Muscle layer of duodenum (tissue), 2 donors: ENCODE data around the gene RFTN1.

Source experiments
- H3K27ac ChIP-seq: one replicate; pipeline ENCODE4 v1.7.0; 2013; ENCODE audit warnings: mild to moderate bottlenecking, low read length
- H3K27me3 ChIP-seq: one replicate; pipeline ENCODE4 v1.7.0; 2013; ENCODE audit warnings: low read depth, mild to moderate bottlenecking, control low read depth, low read length
- H3K36me3 ChIP-seq, 2 donors: one replicate each; pipeline ENCODE4 v1.7.0; 2013; ENCODE audit warnings: low read length in 2 of 2, control low read depth in 1 of 2, mild to moderate bottlenecking in 1 of 2; ENCODE audit not compliant: insufficient read depth in 2 of 2, control insufficient read depth in 1 of 2
- H3K4me1 ChIP-seq, 2 donors: one replicate each; pipeline ENCODE4 v1.7.0; 2013; ENCODE audit warnings: low read length in 2 of 2, mild to moderate bottlenecking in 2 of 2, control low read depth in 1 of 2, moderate library complexity in 1 of 2; ENCODE audit not compliant: insufficient read depth in 2 of 2, control insufficient read depth in 1 of 2
- H3K4me3 ChIP-seq, 2 donors: one replicate each; pipeline ENCODE4 v1.7.0; 2013; ENCODE audit warnings: low read length in 2 of 2, low read depth in 1 of 2, mild to moderate bottlenecking in 1 of 2
- H3K9me3 ChIP-seq, 2 donors: one replicate each; pipeline ENCODE4 v1.7.0; 2013; ENCODE audit warnings: low read length in 2 of 2, control low read depth in 1 of 2, mild to moderate bottlenecking in 1 of 2; ENCODE audit not compliant: control insufficient read depth in 1 of 2
- donor health status: healthy.

RFTN1 gene

GRCh38 chr3:16370503-16370871, 143.0 kb downstream of the RFTN1 start:
- Histone ChIP-seq H3K36me3 (peaks cover 3 to 13% of the 10 kb centered on the region in 2 donors), H3K9me3 (no peaks in the 10 kb centered on the region), H3K27me3 (no peaks in the 10 kb centered on the region), H3K4me1 (peaks cover 0 to 38% of the 10 kb centered on the region in 2 donors), H3K4me3 (no peak overlapping the region), H3K27ac (peak overlapping the region; percentile 65)

GRCh38 chr3:16369885-16370284, 143.6 kb downstream of the RFTN1 start:
- Histone ChIP-seq H3K27me3 (no peaks in the 10 kb centered on the region), H3K36me3 (peaks cover 3 to 13% of the 10 kb centered on the region in 2 donors), H3K27ac (peak overlapping the region; percentile 65), H3K4me1 (peaks cover 0 to 38% of the 10 kb centered on the region in 2 donors), H3K4me3 (no peak overlapping the region), H3K9me3 (no peaks in the 10 kb centered on the region)

- Histone ChIP-seq H3K4me3 (no peak overlapping the region), H3K27ac (no peak overlapping the region), H3K4me1 (peaks cover 0 to 38% of the 10 kb centered on the region in 2 donors), H3K36me3 (peaks cover 3 to 13% of the 10 kb centered on the region in 2 donors), H3K9me3 (no peaks in the 10 kb centered on the region), H3K27me3 (no peaks in the 10 kb centered on the region)
These were observed 144.2 kb downstream of the RFTN1 start for GRCh38 chr3:16369276-16369675.

GRCh38 chr3:16366581-16366980, 146.9 kb downstream of the RFTN1 start:
- peaks cover 0 to 18% of the 10 kb centered on the region in 2 donors for H3K4me1 ChIP-seq
- no peak overlapping the region for H3K27ac ChIP-seq
- H3K36me3 ChIP-seq, result peaks cover 3 to 17% of the 10 kb centered on the region in 2 donors

DNA sequence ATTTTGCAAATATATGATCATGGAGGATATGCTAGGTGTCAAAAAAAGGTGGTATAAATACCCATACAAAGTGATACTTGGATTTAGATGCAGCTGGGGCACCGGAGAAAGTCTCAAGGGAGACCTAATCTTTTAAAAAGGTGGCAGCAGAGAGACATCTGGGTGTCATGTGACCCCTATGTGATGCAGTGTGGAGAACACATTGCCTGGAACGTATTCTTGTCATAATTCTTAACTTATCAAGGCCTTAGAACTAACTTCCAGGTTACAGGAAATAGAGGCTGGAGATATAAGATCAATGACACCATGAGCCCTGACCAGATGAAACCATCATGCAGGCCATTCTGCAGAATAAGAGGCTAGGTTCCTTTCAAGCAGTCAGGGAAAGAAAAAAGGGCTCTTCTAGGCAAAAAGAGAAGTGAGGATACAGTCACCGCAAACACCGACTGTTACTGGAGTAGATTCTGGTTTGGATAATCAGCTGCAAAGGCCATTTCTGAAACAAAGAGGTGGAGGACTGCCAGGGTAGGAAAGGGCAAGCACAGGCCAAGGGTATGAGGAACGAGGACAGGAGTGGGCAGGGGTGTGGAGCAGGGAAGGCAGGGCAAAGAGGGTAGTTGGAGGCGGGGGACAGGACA, 147.9 kb downstream of the RFTN1 start:
- H3K27ac ChIP-seq, result no peak overlapping the region
- H3K9me3 ChIP-seq, result no peaks in the 10 kb centered on the region
- H3K27me3 ChIP-seq, result no peaks in the 10 kb centered on the region
- peaks cover 0 to 9% of the 10 kb centered on the region in 2 donors for H3K4me1 ChIP-seq
- H3K36me3 ChIP-seq, result peaks cover 3 to 17% of the 10 kb centered on the region in 2 donors
- H3K4me3 ChIP-seq, result no peak overlapping the region

More at GRCh38 chr3:16366581-16366980, 146.9 kb downstream of the RFTN1 start:
- Histone ChIP-seq H3K9me3 (no peaks in the 10 kb centered on the region), H3K27me3 (no peaks in the 10 kb centered on the region), H3K4me3 (no peak overlapping the region)

- Histone ChIP-seq H3K9me3 (no peaks in the 10 kb centered on the region), H3K27ac (no peak overlapping the region), H3K4me1 (peaks cover 0 to 4% of the 10 kb centered on the region in 2 donors), H3K36me3 (peaks cover 3 to 16% of the 10 kb centered on the region in 2 donors), H3K27me3 (no peaks in the 10 kb centered on the region), H3K4me3 (no peak overlapping the region)
These were observed 148.5 kb downstream of the RFTN1 start for GRCh38 chr3:16364963-16365362.

DNA sequence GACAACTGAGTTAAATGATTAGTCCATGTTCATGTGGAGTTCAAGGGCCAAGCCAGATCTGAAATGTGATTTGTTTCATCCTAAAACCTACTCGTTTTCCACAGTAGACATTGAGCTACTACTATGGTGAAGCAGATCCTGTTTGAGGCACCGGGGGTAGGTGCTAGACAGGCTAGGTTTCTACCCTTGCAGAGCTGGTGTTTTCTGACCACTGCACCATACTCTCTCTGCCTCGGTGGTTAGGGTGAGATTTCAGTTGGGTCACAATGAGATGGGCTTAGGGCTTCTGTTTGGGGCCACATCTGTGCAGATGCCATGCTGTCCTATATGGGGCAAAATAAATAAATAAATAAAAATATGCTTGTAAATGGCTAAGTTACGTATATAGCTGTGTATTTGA, 149.2 kb downstream of the RFTN1 start:
- Histone ChIP-seq H3K4me1 (no peaks in the 10 kb centered on the region), H3K9me3 (no peaks in the 10 kb centered on the region)

GRCh38 chr3:16363636-16364035, 149.9 kb downstream of the RFTN1 start:
- peaks cover 3 to 7% of the 10 kb centered on the region in 2 donors for H3K36me3 ChIP-seq
- H3K9me3 ChIP-seq, result no peaks in the 10 kb centered on the region
- H3K27me3 ChIP-seq, result no peaks in the 10 kb centered on the region
- H3K4me1 ChIP-seq, result no peaks in the 10 kb centered on the region
- H3K27ac ChIP-seq, result no peak overlapping the region
- H3K4me3 ChIP-seq, result no peak overlapping the region

More for the DNA sequence above, 149.2 kb downstream of the RFTN1 start:
- H3K27me3 ChIP-seq, result no peaks in the 10 kb centered on the region
- peaks cover 3 to 9% of the 10 kb centered on the region in 2 donors for H3K36me3 ChIP-seq
- no peak overlapping the region for H3K4me3 ChIP-seq
- H3K27ac ChIP-seq, result no peak overlapping the region

- Histone ChIP-seq H3K4me3 (no peak overlapping the region), H3K27ac (no peak overlapping the region), H3K9me3 (no peaks in the 10 kb centered on the region), H3K36me3 (peaks cover 3% of the 10 kb centered on the region in 2 donors), H3K27me3 (no peaks in the 10 kb centered on the region), H3K4me1 (peaks cover 0 to 7% of the 10 kb centered on the region in 2 donors)
These were observed 150.7 kb downstream of the RFTN1 start for GRCh38 chr3:16362770-16363169.

GRCh38 chr3:16361087-16361486, 152.4 kb downstream of the RFTN1 start:
- H3K27ac ChIP-seq, result no peak overlapping the region
- no peaks in the 10 kb centered on the region for H3K27me3 ChIP-seq
- H3K4me1 ChIP-seq, result peaks cover 0 to 12% of the 10 kb centered on the region in 2 donors
- no peaks in the 10 kb centered on the region for H3K9me3 ChIP-seq
- no peak overlapping the region for H3K4me3 ChIP-seq
- peaks cover 0 to 3% of the 10 kb centered on the region in 2 donors for H3K36me3 ChIP-seq

- Histone ChIP-seq H3K4me3 (no peak overlapping the region), H3K36me3 (peaks cover 0 to 3% of the 10 kb centered on the region in 2 donors), H3K9me3 (no peaks in the 10 kb centered on the region), H3K27ac (no peak overlapping the region), H3K27me3 (no peaks in the 10 kb centered on the region), H3K4me1 (peaks cover 0 to 12% of the 10 kb centered on the region in 2 donors)
These were observed 154.2 kb downstream of the RFTN1 start for GRCh38 chr3:16359331-16359730.

GRCh38 chr3:16358336-16358735, 155.2 kb downstream of the RFTN1 start:
- Histone ChIP-seq H3K27me3 (no peaks in the 10 kb centered on the region), H3K4me3 (no peak overlapping the region), H3K36me3 (no peaks in the 10 kb centered on the region), H3K9me3 (no peaks in the 10 kb centered on the region), H3K4me1 (peaks cover 0 to 12% of the 10 kb centered on the region in 2 donors), H3K27ac (no peak overlapping the region)
